ENCODE results near the gene TRAPPC10.

DNA sequence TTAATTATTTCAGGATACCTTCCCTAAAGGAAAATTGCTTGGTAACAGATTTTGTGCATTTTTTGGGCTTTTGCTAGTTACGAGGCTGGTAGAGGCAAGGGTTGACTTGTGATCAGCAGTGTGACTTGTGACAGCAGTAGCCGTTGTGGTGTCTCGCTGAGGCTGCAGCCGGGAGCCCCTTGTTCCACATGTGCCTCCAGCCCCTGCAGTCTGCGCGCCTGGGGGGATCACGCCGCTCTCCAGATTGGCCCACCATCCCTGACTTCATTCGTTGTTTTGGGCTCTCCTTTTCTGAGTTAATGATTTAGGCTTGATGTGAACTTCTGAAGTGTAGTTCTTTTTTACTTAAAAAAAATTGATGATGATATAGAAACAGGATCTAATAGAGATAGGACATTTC, 41.5 kb downstream of the TRAPPC10 start:
- TF ChIP-seq POLR2A (IDR thresholded peaks at IDR 0.05; ENCODE audit: low read length) = no peak
- TF ChIP-seq GATA1 (IDR thresholded peaks at IDR 0.05; ENCODE audit: low read depth, low read length) = no peak

Data from erythroblast (primary cell).